DMS53 treated with DMSO at 0.1 percent for 48 hours (cell line): ENCODE data around the gene GRPEL2.

Source experiments
- DNase-seq: peaks from one replicate; lab custom pipeline; 2025; ENCODE audit not compliant: unreplicated experiment; lab: John Stamatoyannopoulos, UW

GRPEL2 gene

DNA sequence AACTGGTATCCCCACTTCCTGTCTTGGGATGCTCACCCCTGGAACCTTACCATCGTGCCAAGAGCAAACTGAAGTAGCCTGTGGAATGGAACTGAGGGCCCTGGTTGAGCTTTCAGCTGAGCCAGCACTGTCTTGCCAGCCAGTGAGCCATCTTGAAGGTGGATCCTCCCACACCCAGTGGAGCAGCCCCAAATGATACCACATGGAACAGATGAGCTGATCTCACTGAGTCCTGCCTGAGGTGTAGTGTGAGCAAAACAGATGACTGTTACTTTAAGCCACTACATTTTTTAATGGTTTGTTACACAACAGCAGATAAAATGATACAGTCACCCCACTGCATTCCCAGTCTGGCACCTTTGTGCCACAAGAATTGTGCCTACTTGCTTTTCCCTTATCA, 10.4 kb downstream of the GRPEL2 start:
- no peak for DNase-seq

DNA sequence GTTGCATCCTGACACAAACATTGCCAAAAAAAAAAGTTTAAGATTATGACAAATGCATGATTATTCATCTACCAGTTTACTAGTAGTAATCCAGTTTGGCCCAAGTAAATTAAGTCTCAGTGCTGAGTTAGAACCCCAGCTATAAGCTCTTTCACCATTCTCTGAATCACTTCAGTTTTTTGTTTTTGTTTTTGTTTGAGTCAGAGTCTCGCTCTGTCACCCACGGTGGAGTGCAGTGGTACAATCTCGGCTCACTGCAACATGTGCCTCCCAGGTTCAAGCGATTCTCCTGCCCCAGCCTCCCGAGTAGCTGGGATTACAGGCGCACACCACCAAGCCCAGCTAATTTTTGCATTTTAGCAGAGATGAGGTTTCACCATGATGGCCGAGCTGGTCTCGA, 11.1 kb downstream of the GRPEL2 start:
- DNase-seq = no peak

DNA sequence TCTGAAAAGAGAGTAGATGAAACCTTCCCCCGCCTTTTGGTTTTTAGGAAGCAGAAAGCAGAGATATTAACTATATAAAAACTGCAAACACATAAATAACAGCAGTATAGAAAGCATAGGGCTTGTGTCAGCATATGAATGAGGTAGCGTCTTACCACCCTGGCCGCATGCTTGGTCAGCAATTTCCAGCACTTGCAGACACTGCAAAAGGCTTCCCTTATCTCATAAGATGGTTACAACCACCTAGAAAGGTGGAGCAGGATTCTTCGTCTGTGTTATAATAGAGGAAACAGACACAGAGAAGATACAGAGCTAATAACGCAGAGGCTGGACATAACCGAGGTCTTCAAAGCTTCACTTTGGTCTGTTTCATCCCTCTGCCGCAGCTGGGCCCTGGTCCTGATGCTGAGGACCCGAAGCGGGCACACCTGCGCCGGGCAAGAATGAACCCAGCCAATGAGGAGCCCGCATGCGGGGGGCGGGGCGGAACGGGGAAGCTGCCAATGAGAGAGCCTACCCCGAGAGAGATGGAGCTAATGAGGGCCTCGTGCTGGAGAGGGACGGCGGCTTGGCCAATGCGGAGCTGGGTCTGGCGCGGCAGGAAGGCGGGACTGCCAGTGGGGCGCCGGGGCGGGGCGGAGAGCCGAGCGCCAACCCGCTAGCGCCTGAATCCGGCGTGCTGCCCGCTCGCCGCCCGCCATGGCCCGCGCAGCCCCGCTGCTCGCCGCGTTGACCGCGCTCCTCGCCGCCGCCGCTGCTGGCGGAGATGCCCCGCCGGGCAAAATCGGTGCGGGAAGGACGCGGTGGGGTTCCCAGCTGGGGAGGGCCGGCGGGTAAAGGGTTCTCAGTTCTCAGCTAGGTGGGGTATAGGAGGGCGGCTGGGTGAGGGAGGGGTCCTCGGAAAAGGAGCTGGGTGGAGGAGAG, 12.3 kb downstream of the GRPEL2 start, which contains the start of gene PCYOX1L:
PCYOX1L (plus strand) TSS at position 677 of the 924 bp plus-strand sequence; CDS start at position 700, 23 bp downstream.
- DNase-seq = peak; percentile 98

DNA sequence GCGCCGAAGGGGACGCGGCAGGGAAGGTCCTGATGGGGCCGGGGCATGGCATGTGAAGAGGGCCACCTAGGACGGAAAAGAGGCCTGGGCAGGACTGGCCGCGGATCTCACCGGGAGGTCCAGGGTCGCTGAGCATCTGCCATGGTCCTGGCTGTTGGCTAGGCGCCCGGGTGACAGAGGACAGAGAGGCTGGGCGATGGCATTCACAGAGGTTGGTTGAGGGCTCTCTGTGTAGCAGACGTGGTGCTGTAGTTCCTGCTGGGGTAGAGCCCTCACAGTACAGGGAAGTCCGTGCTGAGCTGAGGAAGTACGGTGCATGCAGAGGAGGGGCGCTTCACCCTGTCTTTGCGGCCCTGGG, 13.0 kb downstream of the GRPEL2 start:
- peak; percentile 13 for DNase-seq

DNA sequence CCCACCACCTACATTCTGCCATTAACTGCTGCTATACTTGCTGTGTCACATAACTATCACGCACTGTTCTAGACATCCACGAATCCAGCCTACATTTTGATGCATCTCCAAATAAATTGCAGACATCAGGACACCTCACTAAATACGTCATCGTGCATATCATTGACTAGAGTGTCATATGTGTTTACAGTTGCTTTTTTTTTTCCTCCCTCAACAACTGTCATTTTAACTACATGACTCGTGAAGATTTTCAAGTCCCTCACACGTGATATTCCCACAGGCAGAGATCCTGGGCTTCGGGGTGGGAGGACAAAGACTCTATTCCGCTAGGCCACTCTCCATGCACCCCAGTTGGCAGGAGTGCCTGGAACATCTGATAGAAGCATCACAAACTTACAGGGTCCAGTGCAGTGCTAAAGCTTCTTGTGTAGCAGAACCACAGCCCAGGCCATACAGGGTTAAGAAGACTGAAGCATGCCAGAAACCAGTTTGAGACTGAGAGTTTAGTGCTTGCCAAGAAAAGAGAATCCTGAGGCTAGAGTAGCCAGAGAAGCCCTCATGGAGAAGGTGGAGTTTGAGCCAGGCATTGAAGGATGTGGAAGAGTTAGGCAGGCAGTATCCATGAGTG, 13.7 kb downstream of the GRPEL2 start:
- no peak for DNase-seq

DNA sequence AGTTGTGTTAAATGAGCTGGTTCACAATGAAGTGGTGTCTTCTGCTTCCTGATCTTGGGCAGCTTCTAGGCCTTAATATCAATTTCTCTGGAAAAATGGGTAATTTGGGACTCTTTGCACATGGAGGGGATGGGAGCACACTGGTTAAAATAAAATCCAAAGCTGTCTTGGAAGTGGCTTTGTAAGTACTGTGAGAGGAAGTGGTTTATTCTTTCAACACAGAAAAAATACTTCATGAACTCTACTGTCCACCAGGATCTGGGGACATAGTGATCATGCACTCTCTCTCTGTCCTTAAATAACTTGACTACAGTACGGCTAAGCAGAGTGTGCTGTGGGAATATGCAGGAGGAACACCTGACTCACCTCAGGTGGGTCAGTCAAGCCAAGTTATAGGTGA, 15.0 kb downstream of the GRPEL2 start:
- no peak for DNase-seq

DNA sequence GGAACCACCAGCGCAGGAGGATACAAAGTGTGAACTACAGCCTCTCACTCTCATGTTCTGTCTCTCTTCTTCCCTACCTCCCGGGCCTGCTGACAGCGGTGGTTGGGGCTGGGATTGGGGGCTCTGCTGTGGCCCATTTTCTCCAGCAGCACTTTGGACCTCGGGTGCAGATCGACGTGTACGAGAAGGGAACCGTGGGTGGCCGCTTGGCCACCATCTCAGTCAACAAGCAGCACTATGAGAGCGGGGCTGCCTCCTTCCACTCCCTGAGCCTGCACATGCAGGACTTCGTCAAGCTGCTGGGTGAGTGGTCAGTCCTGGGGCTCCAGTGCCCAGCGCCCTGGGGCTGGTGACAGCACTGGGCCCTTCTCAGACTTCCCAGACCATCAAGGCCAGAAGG, 17.2 kb downstream of the GRPEL2 start:
- DNase-seq = no peak

DNA sequence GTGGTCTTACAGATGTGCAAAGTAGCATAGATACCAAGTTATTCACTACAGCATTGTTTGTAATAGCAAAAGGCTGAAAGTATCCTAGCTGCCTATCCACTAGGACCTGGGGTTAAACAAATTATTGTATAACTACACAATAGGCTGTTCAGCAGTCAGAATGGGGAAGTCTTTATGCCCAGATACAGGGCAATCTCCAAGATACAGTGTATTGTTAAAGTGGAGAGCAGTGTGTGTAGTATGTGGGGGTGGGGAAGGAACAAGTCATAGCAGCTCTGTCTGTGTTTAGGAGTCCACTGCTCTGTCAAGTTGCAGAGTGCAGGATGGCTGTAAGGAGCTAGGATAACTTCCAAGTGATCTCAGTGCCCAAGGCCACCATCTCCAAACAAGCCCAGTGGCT, 18.1 kb downstream of the GRPEL2 start:
- no peak for DNase-seq

DNA sequence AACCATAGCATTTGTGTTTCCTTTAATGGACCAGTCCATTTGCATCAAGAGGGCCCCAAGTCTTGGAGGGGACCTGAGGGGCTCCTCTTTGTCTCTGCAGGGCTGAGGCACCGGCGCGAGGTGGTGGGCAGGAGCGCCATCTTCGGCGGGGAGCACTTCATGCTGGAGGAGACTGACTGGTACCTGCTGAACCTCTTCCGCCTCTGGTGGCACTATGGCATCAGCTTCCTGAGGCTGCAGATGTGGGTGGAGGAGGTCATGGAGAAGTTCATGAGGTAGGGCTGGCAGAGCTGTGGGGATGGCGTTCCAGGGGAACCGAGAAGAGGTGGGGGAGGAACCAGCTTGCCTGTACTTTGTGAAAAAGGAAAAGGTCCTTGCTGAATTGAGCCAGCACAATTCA, 18.6 kb downstream of the GRPEL2 start:
- no peak for DNase-seq

DNA sequence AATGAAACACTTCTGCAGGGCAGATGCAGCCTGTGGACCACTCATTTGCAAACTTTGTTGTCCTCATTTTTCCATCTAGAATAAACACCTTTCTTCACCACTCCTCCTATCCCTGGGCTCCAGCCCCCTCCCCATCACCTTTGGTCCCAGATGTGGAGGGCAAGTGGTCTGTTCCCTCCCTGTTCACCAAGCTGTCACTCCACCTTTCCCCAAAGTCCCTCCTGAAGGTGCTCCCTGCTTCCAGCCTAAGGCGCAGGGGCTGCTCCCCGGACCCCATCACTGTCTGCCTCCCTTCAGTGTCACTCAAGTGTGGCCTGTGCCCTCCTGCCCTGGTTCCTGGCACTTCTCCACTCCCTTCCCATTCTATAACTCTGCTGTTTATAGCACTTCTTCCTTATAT, 19.4 kb downstream of the GRPEL2 start:
- DNase-seq = no peak

DNA sequence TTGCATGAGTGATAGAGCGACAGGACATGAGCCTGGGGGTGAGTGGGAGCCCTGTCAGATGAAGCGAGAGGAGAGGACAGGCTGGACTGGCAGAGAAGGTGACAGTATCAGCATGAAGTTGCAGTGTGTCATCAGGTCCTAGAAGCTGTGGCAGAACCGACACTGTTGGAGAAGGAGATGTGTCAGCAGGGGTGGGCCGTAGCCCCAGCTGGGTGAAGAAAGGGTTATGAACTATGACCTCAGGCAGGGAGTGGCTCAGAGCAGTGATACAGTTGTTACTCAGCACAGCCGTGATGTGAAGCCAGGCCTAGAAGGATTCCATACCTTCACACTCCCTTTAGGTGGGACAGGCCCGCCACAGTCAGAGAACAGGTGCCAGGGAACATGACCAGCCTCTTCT, 20.1 kb downstream of the GRPEL2 start:
- no peak for DNase-seq

DNA sequence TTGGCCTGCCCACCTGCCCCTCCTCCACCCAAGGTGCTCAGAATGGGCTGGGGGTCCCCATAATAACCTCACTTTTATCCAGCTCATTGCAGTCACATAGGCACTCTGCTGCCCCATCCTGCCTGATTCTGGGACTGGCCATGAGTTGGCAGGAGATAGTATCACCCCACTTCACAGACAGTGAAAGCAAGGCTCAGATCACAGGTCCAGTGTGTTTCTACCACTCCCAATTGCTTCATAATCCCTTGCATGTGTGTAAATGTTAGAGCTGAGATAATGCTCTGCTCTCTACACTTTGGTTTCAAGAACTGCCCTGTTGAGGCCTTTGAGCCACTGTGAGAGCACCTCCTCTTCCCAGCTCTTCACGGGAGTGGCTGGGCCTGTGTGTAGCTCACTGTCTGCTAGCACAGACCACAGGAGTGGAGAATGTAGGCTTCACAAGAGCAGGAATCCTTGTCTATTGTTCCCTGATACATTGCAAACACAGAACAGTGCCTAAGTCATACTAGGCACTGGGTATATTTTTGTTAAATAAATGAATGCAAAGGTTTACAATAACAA, 20.9 kb downstream of the GRPEL2 start:
- DNase-seq = no peak

DNA sequence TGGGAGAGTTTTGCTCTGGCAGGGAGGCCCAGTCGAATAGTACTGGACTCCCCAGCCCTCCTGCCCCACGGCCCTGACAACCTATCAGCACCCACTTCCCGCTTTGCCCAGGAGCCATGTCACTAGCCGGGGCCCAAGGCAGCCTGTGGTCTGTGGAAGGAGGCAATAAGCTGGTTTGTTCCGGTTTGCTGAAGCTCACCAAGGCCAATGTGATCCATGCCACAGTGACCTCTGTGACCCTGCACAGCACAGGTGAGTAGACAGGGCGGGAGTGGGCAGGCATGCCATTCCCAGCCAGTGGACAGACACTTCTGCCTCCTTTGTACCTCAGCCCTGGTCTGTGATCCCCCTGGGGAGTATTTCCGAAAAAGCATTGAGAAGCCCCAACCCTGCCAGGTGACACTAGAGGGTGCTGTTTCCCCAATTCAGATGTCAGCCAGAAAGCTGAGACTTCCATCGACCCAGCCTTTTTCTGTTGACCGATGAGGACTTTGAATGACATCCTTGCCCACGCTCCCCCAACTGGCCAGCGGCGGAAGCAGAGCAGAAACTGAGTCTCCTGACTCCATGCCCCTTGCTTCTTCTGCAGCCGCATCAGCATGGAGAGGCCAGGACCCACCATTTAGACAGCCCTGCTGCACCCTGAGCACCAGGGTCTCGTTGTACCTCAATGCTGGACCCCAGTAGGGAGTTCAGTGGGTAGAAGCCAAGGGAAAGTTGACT, 22.1 kb downstream of the GRPEL2 start:
- peak; percentile 81 for DNase-seq

DNA sequence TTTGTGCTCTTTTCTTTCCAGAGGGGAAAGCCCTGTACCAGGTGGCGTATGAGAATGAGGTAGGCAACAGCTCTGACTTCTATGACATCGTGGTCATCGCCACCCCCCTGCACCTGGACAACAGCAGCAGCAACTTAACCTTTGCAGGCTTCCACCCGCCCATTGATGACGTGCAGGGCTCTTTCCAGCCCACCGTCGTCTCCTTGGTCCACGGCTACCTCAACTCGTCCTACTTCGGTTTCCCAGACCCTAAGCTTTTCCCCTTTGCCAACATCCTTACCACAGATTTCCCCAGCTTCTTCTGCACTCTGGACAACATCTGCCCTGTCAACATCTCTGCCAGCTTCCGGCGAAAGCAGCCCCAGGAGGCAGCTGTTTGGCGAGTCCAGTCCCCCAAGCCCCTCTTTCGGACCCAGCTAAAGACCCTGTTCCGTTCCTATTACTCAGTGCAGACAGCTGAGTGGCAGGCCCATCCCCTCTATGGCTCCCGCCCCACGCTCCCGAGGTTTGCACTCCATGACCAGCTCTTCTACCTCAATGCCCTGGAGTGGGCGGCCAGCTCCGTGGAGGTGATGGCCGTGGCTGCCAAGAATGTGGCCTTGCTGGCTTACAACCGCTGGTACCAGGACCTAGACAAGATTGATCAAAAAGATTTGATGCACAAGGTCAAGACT, 22.8 kb downstream of the GRPEL2 start:
- DNase-seq = no peak

DNA sequence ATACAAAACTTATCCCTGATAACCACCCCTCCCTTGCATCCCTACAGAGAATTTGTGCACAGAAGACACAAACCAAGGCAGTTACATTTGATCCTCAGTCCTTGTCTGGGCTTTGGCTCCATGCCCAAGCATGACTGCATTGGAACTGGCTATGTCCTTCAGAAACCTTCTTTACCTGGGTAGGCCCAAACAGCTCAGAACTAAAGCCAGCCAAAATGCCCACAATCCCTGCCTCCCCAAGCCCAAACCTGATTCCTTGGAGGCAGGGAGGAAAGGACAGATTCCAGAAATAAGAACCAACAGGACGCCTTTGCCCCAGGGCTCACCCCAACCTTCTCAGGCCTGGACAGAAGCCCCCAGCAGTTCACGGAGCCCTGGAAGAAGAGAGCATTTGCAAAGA, 25.6 kb downstream of the GRPEL2 start:
- no peak for DNase-seq

DNA sequence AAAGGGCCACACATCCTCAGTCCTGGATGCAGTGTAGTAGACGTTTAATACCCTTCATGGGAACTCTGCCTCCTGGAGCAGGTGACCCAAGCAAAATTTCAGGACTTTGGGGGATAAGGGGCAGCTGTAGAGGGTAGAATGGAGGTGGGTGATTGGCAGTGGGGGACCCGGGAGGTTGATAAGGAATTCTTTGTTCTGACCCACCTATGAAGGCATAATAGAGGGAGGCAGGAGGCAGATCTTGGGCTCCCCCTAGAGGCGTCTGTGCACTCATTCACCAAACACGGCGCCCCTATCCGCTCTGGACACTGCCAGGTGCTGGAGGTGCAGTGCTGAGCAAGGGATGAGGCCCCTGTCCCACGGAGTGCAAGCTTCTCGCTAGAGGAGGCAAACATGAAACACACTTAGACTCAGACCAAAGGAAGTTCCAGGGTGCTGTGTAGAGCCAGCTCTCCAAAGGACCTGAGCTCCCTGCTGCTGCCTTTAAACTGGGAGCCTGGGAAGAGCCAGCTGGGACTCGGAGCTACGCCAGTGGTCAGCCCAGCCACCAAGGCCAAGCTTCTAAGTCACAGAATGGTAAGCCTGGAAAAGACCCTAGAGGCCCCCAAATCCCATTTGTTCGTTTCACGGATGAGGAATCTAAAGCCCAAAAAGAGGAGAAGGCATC, 26.1 kb downstream of the GRPEL2 start:
- DNase-seq = peak; percentile 64

DNA sequence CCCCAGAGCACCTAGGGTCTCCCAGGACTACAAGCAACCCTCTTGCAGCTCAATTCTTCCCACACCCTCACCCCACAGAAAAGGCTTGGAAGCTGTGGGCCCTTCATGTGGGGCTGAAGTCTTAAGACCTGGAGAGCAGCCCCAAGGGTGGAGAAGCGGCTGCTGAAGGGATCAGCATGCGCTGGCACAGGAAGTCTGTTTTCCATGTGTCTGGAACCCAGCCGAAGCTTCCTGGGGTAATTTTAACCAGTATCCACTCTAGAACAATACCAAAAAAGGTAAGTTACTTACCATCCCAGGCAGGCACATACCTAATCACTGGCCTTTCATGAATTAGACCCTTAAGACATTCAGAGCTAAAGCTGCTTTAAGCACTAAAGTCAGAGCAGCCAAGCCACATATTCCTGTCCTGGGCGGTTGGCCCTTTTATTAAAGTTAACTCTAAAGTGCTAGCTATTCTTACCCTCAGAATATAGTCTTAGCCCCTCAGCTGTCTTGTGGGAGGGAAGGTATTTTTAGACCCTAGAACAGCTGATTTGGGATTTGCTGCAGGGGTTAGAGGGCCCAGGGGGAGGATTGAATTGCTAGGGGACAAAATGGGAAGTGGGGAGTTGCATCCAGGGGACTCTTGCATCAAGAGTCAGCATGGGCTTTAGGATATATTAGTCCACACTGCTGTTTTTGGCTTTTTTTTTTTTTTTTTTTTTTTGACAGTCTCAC, 26.9 kb downstream of the GRPEL2 start:
- DNase-seq = no peak

DNA sequence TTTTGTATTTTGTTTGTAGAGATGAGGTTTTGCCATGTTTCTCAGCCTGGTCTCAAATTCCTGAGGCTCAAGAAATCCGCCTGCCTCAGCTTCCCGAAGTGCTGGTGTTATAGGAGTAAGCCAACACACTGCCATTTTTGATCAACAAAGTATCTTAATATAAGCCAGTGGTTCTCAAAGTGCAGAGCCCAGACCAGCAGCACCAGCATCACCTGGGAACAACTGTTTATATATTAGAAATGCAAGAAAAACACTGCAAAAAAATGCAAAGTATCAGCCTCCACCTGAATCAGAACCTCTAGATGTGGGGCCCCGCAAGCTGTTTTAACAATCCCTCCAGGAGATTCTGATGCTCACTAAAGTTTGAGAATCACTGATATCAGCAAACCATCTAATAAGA, 27.6 kb downstream of the GRPEL2 start:
- DNase-seq = no peak

DNA sequence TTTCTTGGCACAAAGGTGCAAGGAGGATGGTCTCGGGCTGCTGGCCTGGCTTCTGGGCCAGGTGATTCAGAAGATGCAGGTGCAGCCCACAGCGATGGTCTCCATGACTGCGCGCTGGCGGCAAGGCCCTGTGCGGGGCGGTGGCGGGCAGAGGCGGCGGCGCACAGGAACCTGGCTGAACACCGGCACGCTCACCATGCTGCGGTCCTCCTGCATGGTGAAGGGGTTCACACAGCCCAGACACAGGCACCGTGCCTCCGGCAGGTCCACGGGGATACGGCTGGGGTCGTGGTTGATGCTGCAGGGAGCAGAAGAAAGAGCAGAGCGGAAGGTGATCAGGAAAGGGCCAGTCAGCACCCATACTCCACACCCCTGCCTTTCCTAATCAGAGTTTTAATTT, 29.0 kb downstream of the GRPEL2 start:
- no peak for DNase-seq

DNA sequence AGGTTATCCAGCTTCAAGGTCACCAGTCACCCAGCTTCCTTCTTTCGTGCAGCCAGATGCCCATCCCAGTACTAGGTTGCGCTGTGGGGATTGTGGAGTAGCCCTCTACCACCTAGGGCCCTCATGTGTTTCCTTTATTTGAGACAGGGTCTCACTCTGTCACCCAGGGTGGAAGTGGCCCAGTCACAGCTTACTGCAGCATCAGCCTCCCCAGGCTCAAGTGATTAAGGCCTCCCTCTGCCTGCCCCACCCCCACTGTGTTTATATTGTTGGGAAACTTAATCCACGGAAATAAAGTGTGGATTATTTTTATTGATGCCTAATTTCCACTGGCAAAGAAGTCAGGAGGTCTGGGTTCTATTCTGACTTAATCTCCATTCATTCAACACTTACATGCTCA, 29.5 kb downstream of the GRPEL2 start:
- DNase-seq = no peak
